Skin epidermis (tissue), 12 donors: ENCODE results near the gene SLC10A3.

Experiments used
- H3K27ac ChIP-seq, 21 experiments: fragments of 200-600 bp; sonication (generic) in 11 of 21; one replicate each; pipeline ENCODE4 v1.5.0; 2020; ENCODE audit warnings: mild to moderate bottlenecking in 3 of 21, inconsistent platforms in 2 of 21, moderate library complexity in 2 of 21
- H3K4me3 ChIP-seq, 7 experiments: fragments of 200-600 bp; sonication (generic) in 2 of 7; one replicate each; pipeline ENCODE4 v1.5.0; 2020; ENCODE audit warnings: inconsistent platforms in 2 of 7, mild to moderate bottlenecking in 2 of 7, moderate library complexity in 1 of 7

Gene SLC10A3

GRCh38 chrX:154486052-154486395 lies 4.4 kb downstream of the SLC10A3 start:
- Histone ChIP-seq H3K27ac (peak overlapping the region; percentile 22 to 91 (median 81)), H3K4me3 (peak overlapping the region; percentile 52 to 65 (median 58))

- H3K27ac ChIP-seq = peak overlapping the region; percentile 22 to 91 (median 81)
- peak overlapping the region; percentile 52 to 65 (median 58) for H3K4me3 ChIP-seq
These were observed 5.0 kb downstream of the SLC10A3 start for GRCh38 chrX:154485150-154486051.

DNA sequence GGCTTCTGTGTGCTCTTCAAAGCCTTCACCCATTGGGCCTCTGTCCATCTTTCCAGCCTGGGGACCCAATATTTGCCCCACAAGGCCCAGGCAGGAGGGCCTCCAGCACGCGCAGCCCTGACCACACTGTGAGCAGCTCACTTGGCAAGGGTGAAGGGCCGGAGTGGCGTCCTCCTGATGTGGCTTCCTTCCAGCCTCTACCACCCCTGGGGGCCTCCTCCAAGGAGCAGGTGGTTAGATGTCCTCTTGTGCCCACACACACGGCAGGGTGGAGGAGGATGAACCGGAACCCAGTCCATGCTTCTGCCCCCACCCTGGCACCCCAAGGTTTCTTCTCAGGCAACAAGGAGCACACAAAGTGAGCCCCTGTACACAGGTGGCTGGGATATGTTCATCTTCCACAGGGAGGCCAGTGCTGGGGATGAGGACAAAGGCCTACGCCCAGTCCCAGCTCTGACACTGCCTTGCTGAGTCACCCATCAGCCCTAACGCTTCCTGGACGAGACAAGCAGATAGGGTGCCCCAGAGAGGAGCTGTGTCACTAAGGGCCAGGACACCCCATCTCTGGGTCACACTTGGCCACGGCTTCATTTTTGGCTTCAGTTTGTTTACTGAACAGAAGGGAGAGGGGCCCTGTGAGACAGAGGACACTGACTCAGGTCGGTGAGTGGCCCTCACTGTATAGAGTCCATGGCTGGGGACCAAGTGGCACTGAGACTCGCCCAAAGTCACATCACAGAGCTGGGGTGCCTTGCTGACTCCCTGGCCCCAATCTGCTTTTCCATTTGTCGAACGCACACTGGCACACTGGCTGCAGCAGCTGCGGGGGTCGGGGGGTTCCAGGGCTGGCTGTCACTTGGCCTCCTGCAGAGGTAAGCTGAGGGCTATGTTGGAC lies 5.9 kb downstream of the SLC10A3 start:
- H3K27ac ChIP-seq = peak overlapping the region in 1 of 21 experiments; percentile 1

GRCh38 chrX:154483325-154483724 lies 7.1 kb downstream of the SLC10A3 start:
- H3K4me3 ChIP-seq = no peak overlapping the region
- H3K27ac ChIP-seq = no peak overlapping the region

More for the DNA sequence above, 5.9 kb downstream of the SLC10A3 start:
- H3K4me3 ChIP-seq = no peak overlapping the region

DNA sequence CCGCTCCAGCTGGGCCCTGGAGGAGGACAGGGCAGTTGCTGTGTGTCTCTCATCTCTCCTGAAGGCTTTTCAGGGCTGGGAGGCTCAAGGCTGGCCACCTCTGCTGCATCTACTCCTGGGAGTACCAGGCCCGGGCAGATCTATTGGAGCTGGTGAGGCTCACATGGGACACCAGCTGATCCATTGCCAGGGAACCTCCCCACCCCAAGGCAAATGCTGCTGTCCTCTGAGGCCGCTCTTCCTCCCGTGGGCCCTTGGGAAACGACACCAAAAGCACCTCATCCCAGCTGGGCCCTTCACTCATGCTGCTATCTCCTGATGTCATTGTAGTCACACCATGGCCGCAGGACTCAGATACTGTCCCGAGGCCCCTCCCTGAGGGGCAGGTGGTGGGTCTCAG lies 7.6 kb downstream of the SLC10A3 start:
- Histone ChIP-seq H3K4me3 (no peak overlapping the region), H3K27ac (no peak overlapping the region)

DNA sequence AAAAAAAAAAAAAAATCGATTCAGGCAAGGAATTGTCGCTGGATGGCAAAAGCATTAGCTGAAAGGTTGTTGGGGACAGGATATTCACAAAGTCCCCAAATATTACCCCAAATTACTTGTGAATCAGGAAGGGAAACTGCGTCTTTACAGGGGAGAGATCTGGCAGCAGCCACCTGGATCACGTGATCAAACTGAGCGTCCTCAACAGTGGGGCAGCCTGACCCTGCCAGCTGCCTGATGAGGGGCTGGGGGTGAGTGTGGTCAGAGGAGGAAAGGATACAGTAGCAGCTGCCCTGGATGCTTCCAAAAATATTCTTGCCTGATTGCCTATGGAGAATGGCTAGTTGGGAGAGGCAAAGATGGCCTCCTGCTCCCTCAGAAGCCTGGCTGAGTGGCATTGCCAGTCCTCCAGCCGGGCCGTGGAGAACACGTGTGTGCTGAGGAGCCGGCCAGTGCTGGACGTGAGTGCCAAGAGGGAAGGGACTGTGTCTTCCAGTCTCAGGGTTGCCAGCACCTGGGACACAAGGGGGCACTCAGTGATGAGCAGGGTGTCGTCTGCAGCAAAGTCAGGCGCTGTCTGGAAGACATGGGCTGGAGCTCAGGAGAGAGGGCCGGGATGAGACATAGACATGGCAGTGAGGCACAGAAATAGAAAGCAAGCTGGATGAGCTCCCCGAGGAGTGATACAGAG lies 8.4 kb downstream of the SLC10A3 start:
- H3K27ac ChIP-seq = no peak overlapping the region

GRCh38 chrX:154481195-154481594 lies 9.2 kb downstream of the SLC10A3 start:
- Histone ChIP-seq H3K4me3 (no peak overlapping the region), H3K27ac (no peak overlapping the region)

More for the DNA sequence above, 8.4 kb downstream of the SLC10A3 start:
- H3K4me3 ChIP-seq = no peak overlapping the region

- Histone ChIP-seq H3K27ac (peak within 1 kb of the TSS in 20 of 21 experiments; percentile 49 to 88 (median 72)), H3K4me3 (peak within 1 kb of the TSS; percentile 23 to 57 (median 52))
These were observed 11.5 kb downstream of the SLC10A3 start, which contains the start of gene LAGE3 for GRCh38 chrX:154478728-154479622. Gene LAGE3, minus strand, starts transcription at chrX:154479281. Its CDS starts 366 bp downstream, at chrX:154478915.

GRCh38 chrX:154477891-154478477 lies 12.4 kb downstream of the SLC10A3 start:
- H3K27ac ChIP-seq = peak overlapping the region in 18 of 21 experiments; percentile 6 to 88 (median 72)
- H3K4me3 ChIP-seq = peak overlapping the region; percentile 23 to 57 (median 52)

- Histone ChIP-seq H3K4me3 (no peak overlapping the region), H3K27ac (no peak overlapping the region)
These were observed 13.6 kb downstream of the SLC10A3 start for GRCh38 chrX:154476821-154477220.

GRCh38 chrX:154473683-154474082 lies 16.7 kb downstream of the SLC10A3 start:
- H3K4me3 ChIP-seq = no peak overlapping the region
- no peak overlapping the region for H3K27ac ChIP-seq

GRCh38 chrX:154472685-154473632 lies 17.5 kb downstream of the SLC10A3 start:
- H3K4me3 ChIP-seq = no peak overlapping the region

DNA sequence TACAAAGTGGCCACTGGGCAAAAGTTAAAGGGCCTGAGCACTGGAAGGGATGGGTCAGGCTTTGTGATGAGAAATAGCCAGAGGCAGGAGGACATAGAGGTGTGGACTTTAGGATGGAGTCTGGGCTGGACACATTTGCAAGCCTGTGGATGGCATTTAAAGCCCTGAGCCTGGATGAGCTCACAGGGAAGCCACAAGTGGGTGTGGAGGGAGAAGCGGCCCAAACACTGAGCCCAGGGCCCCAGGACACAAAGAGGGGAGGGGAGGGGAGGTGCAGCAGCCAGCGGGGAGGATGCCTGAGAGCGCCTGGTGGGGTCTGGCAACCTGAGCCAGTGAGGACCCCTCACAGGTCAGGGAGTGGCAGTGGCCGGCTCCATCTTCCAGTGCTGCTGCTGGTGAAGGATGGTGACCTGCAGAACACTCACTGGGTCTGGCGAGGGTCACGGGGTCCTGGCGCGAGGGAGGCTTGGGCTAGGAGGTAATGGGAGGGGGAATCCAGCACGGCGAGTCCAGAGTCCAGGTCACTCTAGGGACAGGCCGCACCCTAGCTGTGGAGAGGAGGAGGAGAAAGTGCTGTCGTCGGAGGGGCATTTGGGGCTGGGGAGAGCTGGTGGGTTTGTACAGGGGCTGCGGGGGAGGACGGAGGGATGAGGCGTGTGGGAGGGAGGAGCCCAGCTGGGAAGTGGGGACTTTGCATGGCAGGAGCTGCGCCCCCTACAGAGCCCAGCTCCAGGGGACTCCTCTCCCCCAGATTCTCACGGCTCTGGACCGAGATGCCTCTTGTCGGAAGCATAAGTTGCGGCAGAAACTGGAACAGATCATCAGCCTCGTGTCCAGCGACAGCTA lies 18.4 kb downstream of the SLC10A3 start:
- no peak overlapping the region for H3K27ac ChIP-seq
- no peak overlapping the region for H3K4me3 ChIP-seq

More at GRCh38 chrX:154472685-154473632, 17.5 kb downstream of the SLC10A3 start:
- H3K27ac ChIP-seq = no peak overlapping the region

DNA sequence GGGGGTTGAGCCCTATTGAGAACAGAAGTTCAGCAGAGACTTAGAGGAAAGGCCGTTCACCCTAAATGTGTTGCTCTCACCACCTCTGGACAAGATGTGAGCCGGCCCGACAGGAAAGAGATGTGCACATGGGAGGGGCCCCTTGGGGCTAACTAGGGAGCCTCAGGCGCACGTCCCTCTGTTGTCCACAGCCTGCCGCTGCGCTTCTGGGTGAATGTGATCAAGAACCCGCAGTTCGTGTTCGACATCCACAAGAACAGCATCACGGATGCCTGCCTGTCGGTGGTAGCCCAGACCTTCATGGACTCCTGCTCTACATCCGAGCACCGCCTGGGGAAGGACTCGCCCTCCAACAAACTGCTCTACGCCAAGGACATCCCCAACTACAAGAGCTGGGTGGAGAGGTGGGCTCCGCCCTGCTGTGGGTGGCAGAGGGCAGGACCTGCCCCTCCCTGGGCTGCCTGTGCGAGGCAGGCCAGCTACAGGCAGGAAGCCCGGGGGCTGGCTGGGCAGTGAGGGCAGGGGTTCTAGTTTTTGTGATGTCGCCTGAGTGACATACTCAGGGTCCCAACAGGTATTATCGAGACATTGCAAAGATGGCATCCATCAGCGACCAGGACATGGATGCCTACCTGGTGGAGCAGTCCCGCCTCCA lies 19.4 kb downstream of the SLC10A3 start:
- Histone ChIP-seq H3K4me3 (no peak overlapping the region), H3K27ac (no peak overlapping the region)

DNA sequence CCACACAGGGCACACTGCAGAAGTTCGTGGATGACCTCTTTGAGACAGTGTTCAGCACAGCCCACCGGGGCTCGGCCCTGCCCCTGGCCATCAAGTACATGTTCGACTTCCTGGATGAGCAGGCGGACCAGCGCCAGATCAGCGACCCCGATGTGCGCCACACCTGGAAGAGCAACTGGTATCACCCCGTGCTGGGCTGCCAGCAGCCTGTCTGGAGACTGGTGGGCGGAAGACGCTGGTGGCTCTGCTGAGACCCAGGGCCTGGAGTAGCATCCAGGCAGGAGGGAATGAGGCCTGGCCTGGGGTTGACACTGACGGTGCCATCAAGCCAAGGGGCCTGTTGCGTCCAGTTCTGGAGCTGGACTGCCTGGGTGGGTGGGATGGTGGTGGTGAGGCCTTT lies 20.0 kb downstream of the SLC10A3 start:
- H3K27ac ChIP-seq = no peak overlapping the region
- no peak overlapping the region for H3K4me3 ChIP-seq

DNA sequence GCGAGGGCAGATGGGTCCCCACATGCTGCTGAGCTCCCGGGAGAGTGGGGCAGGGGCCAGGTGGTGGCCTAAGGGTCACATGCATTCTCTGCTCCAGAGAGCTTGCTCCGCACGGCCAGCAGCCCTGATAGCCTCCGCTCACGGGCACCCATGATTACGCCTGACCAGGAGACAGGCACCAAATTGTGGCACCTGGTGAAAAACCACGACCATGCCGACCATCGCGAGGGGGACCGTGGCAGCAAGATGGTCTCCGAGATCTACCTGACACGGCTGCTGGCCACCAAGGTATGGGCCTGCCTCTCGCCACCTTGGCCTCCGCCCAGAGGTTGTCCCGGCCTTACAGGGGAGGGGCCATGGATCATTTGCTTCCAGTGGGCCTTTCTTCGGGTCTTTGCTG lies 20.5 kb downstream of the SLC10A3 start:
- H3K27ac ChIP-seq = no peak overlapping the region

More for the DNA sequence above, 20.5 kb downstream of the SLC10A3 start:
- H3K4me3 ChIP-seq = no peak overlapping the region
